Right lobe of liver (tissue), 6 donors: ENCODE data around the gene NUP93. TPM values are rescaled to one million over a fixed set of nuclear protein-coding genes. Genes with fewer than 3 reads are reported as not detected.

Source experiments
- ATAC-seq, 4 donors: fragments of 200-7000 bp; cut with Tn5 transposase; one replicate each; pipeline ENCODE4 v1.9.1; 2020; ENCODE audit warnings: mild to moderate bottlenecking in 4 of 4, moderate library complexity in 4 of 4
- DNase-seq, 3 donors: peaks; one replicate each; pipeline ENCODE4 v3.0.0-alpha.2; 2020
- H3K27ac ChIP-seq, 3 donors: fragments of 200-600 bp; one replicate each; pipeline ENCODE4 v1.8.0; 2022
- H3K27me3 ChIP-seq, 2 donors: fragments of 200-600 bp; one replicate each; pipeline ENCODE4 v1.8.0; 2022
- H3K36me3 ChIP-seq, 4 donors: fragments of 200-600 bp; sonication (generic) in 1 of 4; one replicate each; pipeline versions ENCODE4 v1.5.1 to v1.8.0; 2017 to 2022; ENCODE audit warnings: control low read depth in 1 of 4
- H3K4me1 ChIP-seq, 4 donors: fragments of 200-600 bp; sonication (generic) in 1 of 4; one replicate each; pipeline versions ENCODE4 v1.5.1 to v1.8.0; 2017 to 2022; ENCODE audit warnings: control low read depth in 1 of 4
- H3K4me3 ChIP-seq, 3 donors: fragments of 200-600 bp; one replicate each; pipeline ENCODE4 v1.8.0; 2022
- H3K9me3 ChIP-seq, 4 donors: fragments of 200-600 bp; sonication (generic) in 1 of 4; one replicate each; pipeline versions ENCODE4 v1.5.1 to v1.8.0; 2017 to 2022; ENCODE audit warnings: control low read depth in 1 of 4
- POLR2A ChIP-seq: fragments of 450-650 bp; IDR thresholded peaks from one replicate; pipeline ENCODE4 v1.6.1; 2017; ENCODE audit warnings: antibody characterized with exemption, mild to moderate bottlenecking
- WGBS: methylation state at CpG from one replicate; pipeline ENCODE4 v1.1.6; 2018; ENCODE audit warnings: low coverage, low lambda C conversion rate; ENCODE audit not compliant: insufficient coverage; ENCODE audit errors: missing lambda C conversion rate; 5-methylcytosine and 5-hydroxymethylcytosine counted together
- intact Hi-C, 2 donors: fragments of 100-400 bp; cut with DNase I; formaldehyde crosslinking; loops; one replicate each; pipeline versions ENCODE4 v1.11.2 to v1.14.1; 2022
- total RNA-seq, 6 experiments: library from RNA; depleted of rRNA in 2 of 6; stranded (reverse); fragments of >200 nt in 2 of 6; fragmentation: NEBNext Ultra II Directional in 3 of 6; extraction: Animal tissue kit (Norgen Biotek cat#: 25700) in 3 of 6; gene quantifications; one replicate each; pipeline versions ENCODE4 v1.1.0 to v1.2.4, GENCODE V29; 2016 to 2023
- TF ChIP-seq, protein P1 (sequence below), 4 donors: fragments of 200-600 bp in 3 of 4; fragments of 450-650 bp in 1 of 4; IDR thresholded peaks; one replicate each; pipeline versions ENCODE4 v1.5.1 to v1.8.0; 2016 to 2022; ENCODE audit warnings: antibody characterized with exemption in 4 of 4, mild to moderate bottlenecking in 2 of 4
- donor health status: DM: no; HTN: yes; CAD: no.
- donor health status: DM: no; HTN: no; CAD: no.
- donor health status: DM: no; HTN: no; CAD: no.
- donor health status: DM: no; HTN: yes; CAD: no.
- donor health status: DM: no; HTN: yes; CAD: no.

The NUP93 gene
- total RNA-seq, 6 experiments from 2014 or later: 8.3 to 17.0 (median 12.8) TPM

DNA sequence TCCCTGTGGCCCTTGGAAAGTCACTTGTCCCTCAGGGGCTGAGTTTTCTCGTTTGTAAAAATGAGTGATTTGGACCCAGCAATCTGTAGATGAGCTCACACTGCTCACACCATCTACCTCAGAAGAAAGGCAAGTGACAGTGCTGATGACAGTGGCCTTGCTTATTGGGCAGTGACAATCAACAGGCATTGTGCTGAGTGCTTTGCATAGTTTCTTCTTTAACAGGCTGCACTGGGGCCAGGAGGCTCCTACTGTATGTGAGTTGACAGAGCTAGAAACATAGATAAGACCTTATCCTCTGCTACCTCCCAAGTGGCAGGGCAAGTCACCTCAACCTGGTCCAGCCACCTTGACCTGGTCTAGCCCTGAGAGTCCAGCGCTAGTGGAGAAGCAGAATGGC is 105.4 kb downstream of the NUP93 start:
- Histone ChIP-seq H3K4me1 (no peaks in the 10 kb centered on the region), H3K27me3 (no peaks in the 10 kb centered on the region), H3K9me3 (no peaks in the 10 kb centered on the region), H3K36me3 (peaks cover 0 to 31% (median 8%) of the 10 kb centered on the region in 4 donors), H3K4me3 (no peak overlapping the region), H3K27ac (no peak overlapping the region)
- TF ChIP-seq, protein P1, sequence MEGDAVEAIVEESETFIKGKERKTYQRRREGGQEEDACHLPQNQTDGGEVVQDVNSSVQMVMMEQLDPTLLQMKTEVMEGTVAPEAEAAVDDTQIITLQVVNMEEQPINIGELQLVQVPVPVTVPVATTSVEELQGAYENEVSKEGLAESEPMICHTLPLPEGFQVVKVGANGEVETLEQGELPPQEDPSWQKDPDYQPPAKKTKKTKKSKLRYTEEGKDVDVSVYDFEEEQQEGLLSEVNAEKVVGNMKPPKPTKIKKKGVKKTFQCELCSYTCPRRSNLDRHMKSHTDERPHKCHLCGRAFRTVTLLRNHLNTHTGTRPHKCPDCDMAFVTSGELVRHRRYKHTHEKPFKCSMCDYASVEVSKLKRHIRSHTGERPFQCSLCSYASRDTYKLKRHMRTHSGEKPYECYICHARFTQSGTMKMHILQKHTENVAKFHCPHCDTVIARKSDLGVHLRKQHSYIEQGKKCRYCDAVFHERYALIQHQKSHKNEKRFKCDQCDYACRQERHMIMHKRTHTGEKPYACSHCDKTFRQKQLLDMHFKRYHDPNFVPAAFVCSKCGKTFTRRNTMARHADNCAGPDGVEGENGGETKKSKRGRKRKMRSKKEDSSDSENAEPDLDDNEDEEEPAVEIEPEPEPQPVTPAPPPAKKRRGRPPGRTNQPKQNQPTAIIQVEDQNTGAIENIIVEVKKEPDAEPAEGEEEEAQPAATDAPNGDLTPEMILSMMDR (IDR thresholded peaks at IDR 0.05): no peak
- no peak for TF ChIP-seq POLR2A
- no peak for ATAC-seq
- no peak for DNase-seq
- intact Hi-C loops: no loop called here
- WGBS: no CpG with 5 or more reads among the region's 2 CpGs

DNA sequence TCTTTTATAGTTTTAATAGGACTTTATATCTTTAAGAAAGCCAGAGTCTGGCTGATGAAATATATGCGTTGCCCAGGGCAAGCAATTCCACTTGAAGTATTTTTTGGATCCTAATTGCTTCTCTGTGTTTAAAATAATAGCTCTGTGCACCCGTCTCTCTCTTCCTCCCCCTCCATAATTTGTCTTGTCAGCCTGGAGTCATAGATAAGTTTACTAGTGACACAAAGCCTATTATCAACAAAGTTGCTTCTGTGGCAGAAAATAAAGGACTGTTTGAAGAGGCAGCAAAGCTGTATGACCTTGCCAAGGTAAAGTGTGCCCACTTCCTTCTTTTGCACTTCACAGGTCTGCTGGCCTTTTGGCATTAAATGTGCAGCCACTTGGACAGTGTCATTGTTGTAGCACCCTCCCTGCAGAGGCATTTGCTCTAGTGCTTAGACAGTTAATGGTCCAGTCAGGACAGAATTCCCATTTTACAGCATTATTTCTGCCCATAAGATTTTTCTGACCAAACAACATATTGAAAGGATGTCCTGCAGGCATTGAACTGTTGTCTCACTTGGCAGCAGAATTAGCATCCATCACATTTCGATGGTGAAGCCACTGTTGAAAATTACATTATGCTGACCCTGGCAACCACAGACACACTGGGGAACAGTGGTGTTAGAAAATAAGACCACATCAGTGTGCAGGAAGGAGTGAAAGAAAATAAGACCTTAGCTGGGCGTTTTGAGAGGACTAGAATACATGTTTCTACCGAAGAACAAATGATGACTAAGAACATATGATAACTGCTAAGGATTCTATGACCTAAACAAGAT is 106.7 kb downstream of the NUP93 start:
- no peak for ATAC-seq
- no peaks in the 10 kb centered on the region for H3K27me3 ChIP-seq
- intact Hi-C loops: no loop called here
- no peaks in the 10 kb centered on the region for H3K4me1 ChIP-seq
- peaks cover 0 to 25% (median 8%) of the 10 kb centered on the region in 4 donors for H3K36me3 ChIP-seq
- no peak for TF ChIP-seq POLR2A
- TF ChIP-seq, protein P1 (IDR thresholded peaks at IDR 0.05): no peak
- no peaks in the 10 kb centered on the region for H3K9me3 ChIP-seq
- 72% methylated on average over 4 of the region's 5 CpGs for WGBS
- no peak overlapping the region for H3K4me3 ChIP-seq
- no peak overlapping the region for H3K27ac ChIP-seq
- no peak for DNase-seq

DNA sequence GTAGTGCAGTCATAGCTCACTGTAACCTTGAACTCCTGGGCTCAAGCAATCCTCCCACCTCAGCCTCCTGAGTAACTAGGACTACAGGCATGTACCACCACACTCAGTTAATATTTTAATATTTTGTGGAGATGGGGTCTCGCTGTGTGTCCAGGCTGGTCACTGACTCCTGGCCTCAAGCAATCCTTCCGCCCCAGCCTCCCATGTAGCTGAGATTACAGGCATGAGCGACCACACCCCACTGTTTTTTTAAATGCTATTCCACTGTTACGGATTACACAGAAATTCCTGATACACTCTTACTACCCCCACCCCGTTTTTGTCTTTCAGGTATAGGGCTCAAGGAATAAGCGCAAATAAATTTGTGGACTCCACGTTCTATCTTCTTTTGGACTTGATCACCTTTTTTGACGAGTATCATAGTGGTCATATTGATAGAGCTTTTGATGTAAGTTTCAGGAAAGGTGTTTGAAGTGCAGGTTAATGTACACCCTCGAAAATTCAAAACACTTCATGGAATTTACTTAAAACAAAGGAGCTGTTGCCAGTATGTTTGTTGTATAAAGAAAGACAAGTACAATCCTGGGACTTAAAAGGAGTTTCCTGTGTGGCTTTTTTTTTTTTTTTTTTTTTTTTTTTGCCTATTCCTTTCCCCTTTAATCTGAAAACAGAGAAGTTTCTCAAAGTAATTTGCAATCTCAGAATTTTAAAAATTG is 108.9 kb downstream of the NUP93 start:
- TF ChIP-seq POLR2A: no peak
- TF ChIP-seq, protein P1 (IDR thresholded peaks at IDR 0.05): no peak
- H3K36me3 ChIP-seq: peaks cover 0 to 8% (median 7%) of the 10 kb centered on the region in 4 donors
- DNase-seq: no peak
- H3K4me3 ChIP-seq: no peak overlapping the region
- intact Hi-C loops: no loop called here
- 79% methylated on average over 8 of the region's 9 CpGs for WGBS
- H3K27ac ChIP-seq: no peak overlapping the region
- ATAC-seq: no peak
- no peaks in the 10 kb centered on the region for H3K9me3 ChIP-seq
- H3K27me3 ChIP-seq: no peaks in the 10 kb centered on the region
- H3K4me1 ChIP-seq: no peaks in the 10 kb centered on the region

DNA sequence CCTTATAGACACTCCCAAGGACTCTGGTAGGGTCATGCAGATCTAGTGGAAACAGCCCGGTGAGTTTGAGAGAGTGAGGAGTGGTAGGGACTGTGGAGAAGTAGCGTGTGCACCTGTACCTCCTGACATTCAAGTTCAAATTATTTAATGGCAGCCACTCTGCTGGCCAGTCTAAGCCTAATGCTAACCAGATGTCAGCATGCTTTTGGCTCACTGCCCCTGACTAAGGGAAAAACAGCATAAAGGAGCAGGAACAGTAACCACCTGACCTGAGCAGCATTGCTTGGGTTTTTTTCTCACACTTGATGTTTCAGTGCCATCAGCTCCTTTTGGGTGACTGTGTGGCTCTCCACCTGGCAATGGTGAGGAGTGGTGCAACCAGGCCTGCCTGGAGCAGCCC is 111.3 kb downstream of the NUP93 start:
- Histone ChIP-seq H3K9me3 (no peaks in the 10 kb centered on the region), H3K27ac (no peak overlapping the region), H3K27me3 (no peaks in the 10 kb centered on the region), H3K4me1 (no peaks in the 10 kb centered on the region), H3K36me3 (peaks cover 0 to 7% (median 7%) of the 10 kb centered on the region in 4 donors), H3K4me3 (no peak overlapping the region)
- ATAC-seq (no peak), DNase-seq (no peak)
- 89% methylated on average over 2 of the region's 2 CpGs for WGBS
- intact Hi-C loops: no loop called here
- TF ChIP-seq, protein P1 (IDR thresholded peaks at IDR 0.05): no peak
- no peak for TF ChIP-seq POLR2A
